Mammary epithelial cell (primary cell): ENCODE data around the gene PPEF2.
"Not testable (repeated sequence)": the region's sequence is repeated elsewhere in the genome, so short reads cannot be mapped to it uniquely, and the experiment has no call there.

Experiments
- EZH2 ChIP-seq: IDR thresholded peaks from 2 replicates; pipeline ENCODE4 v1.6.1; 2012; ENCODE audit warnings: low read length, inconsistent platforms, borderline replicate concordance
- TF ChIP-seq, protein P1 (sequence below), 2 donors: IDR thresholded peaks in 1 of 2; conservative IDR thresholded peaks in 1 of 2; 2 replicates each; pipeline ENCODE4 v1.5.1; 2011 to 2012; ENCODE audit warnings: inconsistent platforms in 2 of 2, low read length in 2 of 2, mild to moderate bottlenecking in 2 of 2, control low read depth in 1 of 2, low read depth in 1 of 2; ENCODE audit not compliant: insufficient read depth in 1 of 2; ENCODE audit errors: extremely low read depth in 1 of 2

DNA sequence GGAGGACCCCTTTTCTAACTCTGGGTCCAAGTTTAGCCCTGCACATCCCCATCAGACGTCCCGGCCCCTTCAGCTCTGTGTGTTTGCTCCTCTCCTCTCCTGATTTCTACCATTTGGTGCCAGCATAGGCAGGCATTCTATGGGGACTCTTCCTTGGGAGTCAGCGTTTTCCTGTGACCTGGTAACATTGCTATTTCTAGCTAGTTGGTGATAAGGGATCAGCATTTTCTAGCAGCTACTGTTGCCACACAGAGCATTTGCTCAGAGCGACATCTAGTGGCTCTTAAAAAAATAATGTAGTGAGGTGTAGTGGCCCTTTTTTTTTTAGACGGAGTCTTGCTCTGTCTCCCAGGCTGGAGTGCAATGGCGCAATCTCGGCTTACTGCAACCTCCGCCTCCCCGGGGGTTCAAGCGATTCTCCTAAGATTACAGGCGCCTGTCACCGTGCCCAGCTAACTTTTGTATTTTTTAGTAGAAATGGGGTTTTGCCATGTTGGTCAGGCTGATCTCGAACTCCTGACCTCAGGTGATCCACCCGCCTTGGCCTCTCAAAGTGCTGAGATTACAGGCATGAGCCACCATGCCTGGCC is 54.0 kb downstream of the PPEF2 start:
- TF ChIP-seq, protein P1, sequence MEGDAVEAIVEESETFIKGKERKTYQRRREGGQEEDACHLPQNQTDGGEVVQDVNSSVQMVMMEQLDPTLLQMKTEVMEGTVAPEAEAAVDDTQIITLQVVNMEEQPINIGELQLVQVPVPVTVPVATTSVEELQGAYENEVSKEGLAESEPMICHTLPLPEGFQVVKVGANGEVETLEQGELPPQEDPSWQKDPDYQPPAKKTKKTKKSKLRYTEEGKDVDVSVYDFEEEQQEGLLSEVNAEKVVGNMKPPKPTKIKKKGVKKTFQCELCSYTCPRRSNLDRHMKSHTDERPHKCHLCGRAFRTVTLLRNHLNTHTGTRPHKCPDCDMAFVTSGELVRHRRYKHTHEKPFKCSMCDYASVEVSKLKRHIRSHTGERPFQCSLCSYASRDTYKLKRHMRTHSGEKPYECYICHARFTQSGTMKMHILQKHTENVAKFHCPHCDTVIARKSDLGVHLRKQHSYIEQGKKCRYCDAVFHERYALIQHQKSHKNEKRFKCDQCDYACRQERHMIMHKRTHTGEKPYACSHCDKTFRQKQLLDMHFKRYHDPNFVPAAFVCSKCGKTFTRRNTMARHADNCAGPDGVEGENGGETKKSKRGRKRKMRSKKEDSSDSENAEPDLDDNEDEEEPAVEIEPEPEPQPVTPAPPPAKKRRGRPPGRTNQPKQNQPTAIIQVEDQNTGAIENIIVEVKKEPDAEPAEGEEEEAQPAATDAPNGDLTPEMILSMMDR (conservative IDR thresholded peaks at IDR 0.05 in 1 of 2, IDR thresholded peaks at IDR 0.05 in 1 of 2; ENCODE audit: extremely low read depth in 1 of 2, insufficient read depth in 1 of 2, low read depth in 1 of 2, low read length in 2 of 2): peak; percentile 40 to 65
- TF ChIP-seq EZH2: not testable (repeated sequence)
